ENCODE data around the gene KCNG4.

GRCh38 chr16:84215531-84215930 lies 24.3 kb downstream of the KCNG4 start:
- TF ChIP-seq CTCF (optimal IDR thresholded peaks at IDR 0.05 in 1 of 3, IDR thresholded peaks at IDR 0.05 in 1 of 3, conservative IDR thresholded peaks at IDR 0.05 in 1 of 3; ENCODE audit: extremely low read depth in 1 of 3, insufficient read depth in 2 of 3, low read length in 3 of 3) (no peak), EZH2 (IDR thresholded peaks at IDR 0.05; ENCODE audit: low read length) (no peak)

Measured in keratinocyte (primary cell).